SK-N-SH (cell line): Measurements from ENCODE around the gene RSRP1. TPM values are rescaled to one million over a fixed set of nuclear protein-coding genes. Genes with fewer than 3 reads are reported as not detected.
A peak's percentile ranks its signal among the peaks of the same experiment; 100 is the strongest.
"Not testable (repeated sequence)": the region's sequence is repeated elsewhere in the genome, so short reads cannot be mapped to it uniquely, and the experiment has no call there.

ENCODE experiments used
- CTCF ChIA-PET: fragments of 300-600, 350-600 bp; formaldehyde crosslinking; extraction: SDS; loops from one replicate; lab custom pipeline; 2021; lab: Yijun Ruan, JAX
- POLR2A ChIA-PET: fragments of 350-600 bp; sonication (Branson Sonifier 250); formaldehyde crosslinking; extraction: SDS; loops from one replicate; lab custom pipeline; 2020; ENCODE audit warnings: antibody characterized with exemption, inconsistent platforms; lab: Yijun Ruan, JAX
- DNase-seq: peaks from one replicate; pipeline ENCODE4 v3.0.0; 2012
- H2AFZ ChIP-seq: fragments of 200-600 bp; sonication (generic); 2 replicates; pipeline ENCODE4 v1.8.1; 2016; ENCODE audit warnings: antibody characterized with exemption, mild to moderate bottlenecking, low read depth
- H3F3A ChIP-seq: fragments of 200-600 bp; sonication (generic); replicated peaks from 2 replicates; pipeline ENCODE3; 2016; ENCODE audit warnings: antibody characterized with exemption, mild to moderate bottlenecking; ENCODE audit not compliant: insufficient read depth
- H3K27ac ChIP-seq, 2 experiments: fragments of 200-500 bp in 1 of 2; fragments of 200-600 bp in 1 of 2; sonication (Bioruptor generic) in 1 of 2; sonication (generic), shearing (Covaris generic) in 1 of 2; 2 replicates each; pipeline versions ENCODE4 v1.5.1 to v1.6.1; 2014 to 2016; ENCODE audit warnings: low read depth in 2 of 2, inconsistent platforms in 1 of 2, low read length in 1 of 2, mild to moderate bottlenecking in 1 of 2, mixed read lengths in 1 of 2
- H3K27me3 ChIP-seq: fragments of 200-600 bp; sonication (generic), shearing (Covaris generic); 2 replicates; pipeline ENCODE4 v1.6.1; 2016; ENCODE audit warnings: mixed run types; ENCODE audit not compliant: insufficient read depth
- H3K36me3 ChIP-seq, 2 experiments: fragments of 200-500 bp in 1 of 2; fragments of 200-600 bp in 1 of 2; sonication (Bioruptor generic) in 1 of 2; sonication (generic) in 1 of 2; replicated peaks in 1 of 2; 2 replicates each; pipeline versions ENCODE3 to v1.5.1; 2014 to 2016; ENCODE audit warnings: low read length in 1 of 2, mild to moderate bottlenecking in 1 of 2; ENCODE audit not compliant: insufficient read depth in 2 of 2, control insufficient read depth in 1 of 2
- H3K4me1 ChIP-seq, 2 experiments: fragments of 200-500 bp in 1 of 2; fragments of 200-600 bp in 1 of 2; sonication (Bioruptor generic) in 1 of 2; sonication (generic), shearing (Covaris generic) in 1 of 2; 2 replicates each; pipeline versions ENCODE4 v1.5.1 to v1.6.1; 2014 to 2016; ENCODE audit warnings: low read depth in 1 of 2, low read length in 1 of 2, mixed run types in 1 of 2; ENCODE audit not compliant: insufficient read depth in 2 of 2, control insufficient read depth in 1 of 2
- H3K4me2 ChIP-seq: fragments of 200-600 bp; sonication (generic), shearing (Covaris generic); 2 replicates; pipeline ENCODE4 v1.6.1; 2017; ENCODE audit warnings: mixed run types
- H3K4me3 ChIP-seq, 2 experiments: fragments of 200-500 bp in 1 of 2; fragments of 200-600 bp in 1 of 2; sonication (Bioruptor generic) in 1 of 2; sonication (generic), shearing (Covaris generic) in 1 of 2; 2 replicates each; pipeline versions ENCODE4 v1.5.1 to v1.8.1; 2014 to 2016; ENCODE audit warnings: low read depth in 2 of 2, inconsistent platforms in 1 of 2, low read length in 1 of 2, mild to moderate bottlenecking in 1 of 2, mixed read lengths in 1 of 2, moderate library complexity in 1 of 2
- H3K79me2 ChIP-seq: fragments of 200-600 bp; sonication (generic); 2 replicates; pipeline ENCODE4 v1.8.1; 2017; ENCODE audit warnings: mild to moderate bottlenecking; ENCODE audit not compliant: insufficient read depth
- H3K9ac ChIP-seq: fragments of 200-600 bp; sonication (generic); 2 replicates; pipeline ENCODE4 v1.6.1; 2017; ENCODE audit warnings: mixed run types
- H3K9me2 ChIP-seq: fragments of 200-600 bp; sonication (generic); 2 replicates; pipeline ENCODE4 v1.6.1; 2017; ENCODE audit warnings: mixed run types
- H3K9me3 ChIP-seq: fragments of 200-600 bp; sonication (generic); 2 replicates; pipeline ENCODE4 v1.6.1; 2017; ENCODE audit warnings: mixed run types, mild to moderate bottlenecking, moderate library complexity
- H4K20me1 ChIP-seq: fragments of 200-600 bp; sonication (generic); 2 replicates; pipeline ENCODE4 v1.6.1; 2017; ENCODE audit warnings: mild to moderate bottlenecking, mixed run types; ENCODE audit not compliant: insufficient read depth
- CHD2 ChIP-seq: fragments of 150-350 bp; IDR thresholded peaks from 2 replicates; pipeline ENCODE4 v1.6.1; 2018; ENCODE audit warnings: low read length; ENCODE audit not compliant: partially characterized antibody
- GATA2 ChIP-seq: sonication (generic); formaldehyde crosslinking; IDR thresholded peaks from 2 replicates; pipeline ENCODE4 v1.5.0; 2020; ENCODE audit warnings: mild to moderate bottlenecking, missing genetic modification reagents
- MXI1 ChIP-seq: IDR thresholded peaks from 2 replicates; pipeline ENCODE4 v1.6.1; 2012; ENCODE audit warnings: mild to moderate bottlenecking, low read depth, low read length, improper control_type of control experiment
- POLR2AphosphoS5 ChIP-seq: IDR thresholded peaks from 2 replicates; pipeline ENCODE4 v1.6.1; 2012; ENCODE audit warnings: low read depth, low read length
- RFX5 ChIP-seq: IDR thresholded peaks from 2 replicates; pipeline ENCODE4 v1.6.1; 2012; ENCODE audit warnings: mild to moderate bottlenecking, improper control_type of control experiment, low read length
- TEAD4 ChIP-seq: IDR thresholded peaks from 2 replicates; pipeline ENCODE4 v1.4.0; 2012; ENCODE audit warnings: mild to moderate bottlenecking, borderline replicate concordance; ENCODE audit not compliant: insufficient read depth
- USF2 ChIP-seq: fragments of 150-350 bp; IDR thresholded peaks from 2 replicates; pipeline ENCODE4 v1.6.1; 2017; ENCODE audit warnings: antibody characterized with exemption, low read length, low read depth, borderline replicate concordance
- YY1 ChIP-seq: IDR thresholded peaks from 2 replicates; pipeline ENCODE4 v1.4.0; 2012; ENCODE audit warnings: low read depth, mild to moderate bottlenecking
- WGBS: methylation state at CpG from one replicate; pipeline ENCODE4 v1.1.6; 2017; ENCODE audit warnings: low lambda C conversion rate; 5-methylcytosine and 5-hydroxymethylcytosine counted together
- polyA plus RNA-seq, 3 experiments: library from polyadenylated mRNA; depleted of rRNA; stranded (reverse); fragments of >200 nt; gene quantifications; 2 replicates each; pipeline ENCODE4 v1.2.3, GENCODE V29; 2012

Gene RSRP1
- polyA plus RNA-seq, 1 of the 3 experiments (the other 2 are of a cell fraction) = 126 TPM

GRCh38 chr1:25235411-25235810 lies 11.8 kb downstream of the RSRP1 start:
- H3K4me2 ChIP-seq, H3K27ac ChIP-seq, CTCF ChIA-PET, H3K9ac ChIP-seq, H4K20me1 ChIP-seq, H2AFZ ChIP-seq, H3K9me3 ChIP-seq, H3K9me2 ChIP-seq, H3K4me3 ChIP-seq, H3K27me3 ChIP-seq, DNase-seq: not testable (repeated sequence)
- H3F3A ChIP-seq = peaks cover 20% of the 10 kb centered on the region
- H3K79me2 ChIP-seq = peaks cover 76% of the 10 kb centered on the region
- POLR2A ChIA-PET = interaction anchor here (0.7 kb wide), 1 partner anchor 183 kb away, joined by 3 read pairs; no protein-coding TSS in a partner anchor
- WGBS = 97% methylated on average over 10 of the region's 10 CpGs
- peaks cover 0 to 13% of the 10 kb centered on the region in 2 experiments; a peak in 3 of 4 replicates for H3K4me1 ChIP-seq
- peaks cover 4 to 14% of the 10 kb centered on the region in 2 experiments for H3K36me3 ChIP-seq

GRCh38 chr1:25232866-25233784 lies 14.1 kb downstream of the RSRP1 start:
- Histone ChIP-seq H3K9me2 (no peaks in the 10 kb centered on the region), H3K4me2 (peak overlapping the region; percentile 86), H3K4me1 (peaks cover 0 to 11% of the 10 kb centered on the region in 2 experiments; a peak in 3 of 4 replicates), H3K9ac (peak overlapping the region; percentile 93), H3K4me3 (peak overlapping the region; percentile 88 to 99), H4K20me1 (no peaks in the 10 kb centered on the region), H3K9me3 (no peaks in the 10 kb centered on the region), H3K27me3 (no peaks in the 10 kb centered on the region), H3K27ac (peak overlapping the region; percentile 89 to 93), H2AFZ (peak overlapping the region; percentile 96), H3K36me3 (peaks cover 19 to 37% of the 10 kb centered on the region in 2 experiments), H3F3A (peaks cover 8% of the 10 kb centered on the region), H3K79me2 (peaks cover 86% of the 10 kb centered on the region)
- TF ChIP-seq POLR2AphosphoS5 = peak; percentile 38; the same call in 1 of the 2 replicates
- TF ChIP-seq TEAD4 = no peak
- 0 out of 2 replicates have a peak, but pooled peaks have one; percentile 55 for TF ChIP-seq RFX5
- no peak for TF ChIP-seq YY1
- TF ChIP-seq CHD2 = peak; percentile 15
- TF ChIP-seq USF2 = no peak
- TF ChIP-seq GATA2 (CRISPR knock-in tag) = peak; percentile 69
- peak; percentile 24; the same call in 1 of the 2 replicates for TF ChIP-seq MXI1
- DNase-seq = peak; percentile 81
- 21% methylated on average over 13 of the region's 13 CpGs for WGBS
- ChIA-PET CTCF (interaction anchor here (1.1 to 2.1 kb wide), 5 partner anchors 7 to 419 kb away, joined by 3 to 9 read pairs (median 4); no protein-coding TSS in a partner anchor), POLR2A (interaction anchor here (0.6 to 2.4 kb wide), 8 partner anchors 10 to 319 kb away, joined by 3 to 24 read pairs (median 4); partner anchors contain the start of gene RSRP1)
